GM23338 (cell line): ENCODE data around the gene CIT.

ENCODE experiments used
- CREB1 ChIP-seq: fragments of 250-450 bp; sonication (Bioruptor Pico); IDR thresholded peaks from 2 replicates; pipeline ENCODE4 v1.5.0; 2020; ENCODE audit warnings: low read depth, mild to moderate bottlenecking, moderate library complexity
- EZH2 ChIP-seq: fragments of 200-600 bp; sonication (generic); IDR thresholded peaks from one replicate; pipeline ENCODE4 v1.8.0; 2017; ENCODE audit warnings: antibody characterized with exemption, mild to moderate bottlenecking, low read depth; ENCODE audit not compliant: unreplicated experiment
- POLR2AphosphoS5 ChIP-seq: IDR thresholded peaks from 2 replicates; pipeline ENCODE4 v1.6.1; 2016; ENCODE audit warnings: antibody characterized with exemption, low read depth
- REST ChIP-seq: IDR thresholded peaks from one replicate; pipeline ENCODE4 v1.6.1; 2018; ENCODE audit warnings: antibody characterized with exemption; ENCODE audit not compliant: unreplicated experiment
- TF ChIP-seq, protein P1 (sequence below), 2 experiments: fragments of 200-600 bp in 1 of 2; sonication (generic) in 1 of 2; conservative IDR thresholded peaks; 2 replicates each; pipeline versions ENCODE4 v1.5.1 to v1.6.1; 2016 to 2017; ENCODE audit warnings: antibody characterized with exemption in 2 of 2, low read depth in 2 of 2, mild to moderate bottlenecking in 2 of 2, moderate library complexity in 1 of 2

DNA sequence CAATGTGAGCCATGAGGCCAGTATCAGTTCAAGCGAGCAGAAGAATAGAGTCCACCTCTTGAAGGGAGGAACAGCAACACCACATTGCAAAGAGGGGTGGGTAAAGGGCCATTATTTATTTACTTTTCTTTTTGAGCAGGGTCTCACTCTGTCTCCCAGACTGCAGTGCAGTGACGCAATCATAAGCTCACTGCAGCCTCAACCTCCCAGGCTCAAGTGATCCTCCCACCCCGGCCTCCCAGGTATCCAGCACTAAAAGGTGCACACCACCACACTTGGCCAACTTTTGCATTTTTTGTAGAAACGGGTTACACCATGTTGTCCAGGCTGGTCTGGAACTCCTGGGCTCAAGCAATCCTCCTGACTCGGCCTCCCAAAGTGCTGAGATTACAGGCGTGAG is 42.9 kb upstream of the CIT start:
- no peak for TF ChIP-seq CREB1 (CRISPR knock-in tag)
- TF ChIP-seq POLR2AphosphoS5: no peak
- TF ChIP-seq, protein P1, sequence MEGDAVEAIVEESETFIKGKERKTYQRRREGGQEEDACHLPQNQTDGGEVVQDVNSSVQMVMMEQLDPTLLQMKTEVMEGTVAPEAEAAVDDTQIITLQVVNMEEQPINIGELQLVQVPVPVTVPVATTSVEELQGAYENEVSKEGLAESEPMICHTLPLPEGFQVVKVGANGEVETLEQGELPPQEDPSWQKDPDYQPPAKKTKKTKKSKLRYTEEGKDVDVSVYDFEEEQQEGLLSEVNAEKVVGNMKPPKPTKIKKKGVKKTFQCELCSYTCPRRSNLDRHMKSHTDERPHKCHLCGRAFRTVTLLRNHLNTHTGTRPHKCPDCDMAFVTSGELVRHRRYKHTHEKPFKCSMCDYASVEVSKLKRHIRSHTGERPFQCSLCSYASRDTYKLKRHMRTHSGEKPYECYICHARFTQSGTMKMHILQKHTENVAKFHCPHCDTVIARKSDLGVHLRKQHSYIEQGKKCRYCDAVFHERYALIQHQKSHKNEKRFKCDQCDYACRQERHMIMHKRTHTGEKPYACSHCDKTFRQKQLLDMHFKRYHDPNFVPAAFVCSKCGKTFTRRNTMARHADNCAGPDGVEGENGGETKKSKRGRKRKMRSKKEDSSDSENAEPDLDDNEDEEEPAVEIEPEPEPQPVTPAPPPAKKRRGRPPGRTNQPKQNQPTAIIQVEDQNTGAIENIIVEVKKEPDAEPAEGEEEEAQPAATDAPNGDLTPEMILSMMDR (conservative IDR thresholded peaks at IDR 0.05; ENCODE audit: low read depth in 2 of 2): no peak
- no peak for TF ChIP-seq EZH2
- no peak for TF ChIP-seq REST
